Measurements from ENCODE around the gene MGAM2. TPM values are rescaled to one million over a fixed set of nuclear protein-coding genes. Genes with fewer than 3 reads are reported as not detected.
"Not testable (repeated sequence)": the region's sequence is repeated elsewhere in the genome, so short reads cannot be mapped to it uniquely, and the experiment has no call there.

The MGAM2 gene
- not detected for total RNA-seq

DNA sequence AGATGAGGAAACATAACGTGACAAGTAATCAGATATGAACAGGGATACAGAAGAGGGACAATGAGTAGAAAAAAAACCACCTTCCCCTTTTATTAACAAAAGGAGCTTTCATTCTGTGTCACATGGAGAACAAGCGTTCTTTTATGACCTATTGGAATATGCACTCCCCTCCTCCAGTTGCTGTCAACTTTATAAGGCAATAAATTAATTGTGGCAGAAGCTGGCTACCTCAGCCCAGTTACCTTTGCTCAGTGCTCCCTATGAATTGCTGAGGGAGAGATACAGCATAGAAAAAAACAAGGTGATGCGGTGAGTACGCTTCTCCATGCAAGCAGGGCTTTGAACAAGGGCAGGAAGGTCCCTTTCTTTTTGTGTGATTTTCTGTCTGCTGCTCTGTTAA is at the start of gene MGAM2:
TSS of gene MGAM2 (plus strand) at position 220 of the 400 bp plus-strand sequence. CDS start 5,156 bp downstream, outside the sequence.
- CTCF ChIA-PET: no interaction called here

DNA sequence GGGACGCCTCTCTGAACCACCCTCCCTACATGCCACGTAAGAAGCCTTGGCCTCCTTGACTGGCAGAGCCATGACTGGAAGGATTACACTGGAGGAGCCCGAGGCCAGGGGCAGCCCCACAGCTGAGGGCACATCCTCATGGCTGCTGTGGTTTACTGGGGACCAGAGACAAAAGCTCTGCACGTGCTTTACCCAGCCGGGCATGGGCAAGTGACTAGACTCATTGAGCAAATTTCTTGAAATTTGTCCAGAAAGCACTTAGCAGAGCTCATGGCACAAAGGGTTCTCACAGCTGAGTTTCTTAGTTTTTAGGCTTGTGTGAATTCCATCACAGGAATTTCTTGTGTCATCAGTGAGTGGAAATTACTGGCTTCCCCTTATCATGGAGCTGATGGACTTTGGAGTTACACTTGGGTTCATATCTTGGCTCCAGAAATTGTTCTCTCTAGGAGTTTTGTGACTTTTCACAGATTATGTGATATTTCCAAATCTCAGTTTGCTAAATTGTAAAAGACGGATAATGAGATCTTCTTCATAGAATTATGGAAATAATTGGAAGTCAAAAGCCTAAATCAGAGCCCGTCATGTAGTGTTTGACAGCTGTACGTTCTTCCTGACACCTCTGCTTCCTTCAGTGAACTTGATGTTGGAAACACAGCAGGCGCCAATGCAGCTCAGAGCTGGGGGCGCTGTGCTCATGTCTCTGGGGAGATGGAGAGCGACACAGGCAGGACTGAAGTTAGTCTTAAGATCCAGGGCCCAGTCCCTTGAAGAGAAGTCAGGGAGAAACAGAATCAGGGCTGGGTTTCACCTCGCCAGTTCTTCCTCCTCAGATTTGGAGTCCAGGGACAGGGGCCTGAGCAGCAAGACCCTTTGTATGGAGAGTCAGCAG is 47.7 kb upstream of the MGAM2 start:
- ChIA-PET CTCF (no interaction called here), POLR2A (no interaction called here)

More for the DNA sequence above, at the start of gene MGAM2:
- POLR2A ChIA-PET: no interaction called here

DNA sequence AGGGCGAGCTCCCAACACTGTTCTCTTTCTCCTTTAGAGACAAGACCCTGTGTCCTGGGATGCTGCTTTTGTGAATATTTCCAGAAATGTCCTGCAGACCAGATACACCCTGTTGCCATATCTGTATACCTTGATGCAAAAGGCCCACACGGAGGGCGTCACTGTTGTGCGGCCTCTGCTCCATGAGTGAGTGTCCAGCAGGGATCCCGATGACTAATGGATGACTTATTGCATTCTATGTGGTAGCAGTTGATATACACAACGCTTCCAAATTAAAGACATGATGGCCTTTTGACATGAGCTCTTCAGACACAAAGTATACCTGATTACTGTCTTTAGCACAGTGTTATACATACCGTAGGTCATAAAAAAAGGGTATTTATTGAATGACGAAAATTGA is 45.0 kb upstream of the MGAM2 start:
- CTCF ChIA-PET: no interaction called here

DNA sequence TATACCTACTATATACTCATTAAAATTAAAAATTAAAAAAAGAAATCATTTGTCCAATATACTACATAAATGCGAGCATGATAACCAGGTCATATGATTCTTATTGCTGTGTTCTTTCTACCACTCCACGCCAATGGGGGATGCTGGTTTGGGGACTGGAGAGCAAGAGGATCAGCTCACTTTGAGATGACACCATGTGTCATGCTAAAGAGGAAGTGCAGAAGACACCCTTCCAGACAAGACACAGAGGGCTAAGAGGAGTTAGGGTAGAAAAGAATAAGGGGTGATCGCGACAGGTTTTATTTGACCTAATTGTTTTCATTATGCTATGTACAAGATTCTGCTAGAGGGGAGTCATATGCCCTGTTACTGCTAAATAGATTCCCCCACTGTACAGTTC is 33.8 kb upstream of the MGAM2 start:
- ChIA-PET CTCF (no interaction called here), POLR2A (no interaction called here)

More for the DNA sequence above, 45.0 kb upstream of the MGAM2 start:
- POLR2A ChIA-PET: no interaction called here

DNA sequence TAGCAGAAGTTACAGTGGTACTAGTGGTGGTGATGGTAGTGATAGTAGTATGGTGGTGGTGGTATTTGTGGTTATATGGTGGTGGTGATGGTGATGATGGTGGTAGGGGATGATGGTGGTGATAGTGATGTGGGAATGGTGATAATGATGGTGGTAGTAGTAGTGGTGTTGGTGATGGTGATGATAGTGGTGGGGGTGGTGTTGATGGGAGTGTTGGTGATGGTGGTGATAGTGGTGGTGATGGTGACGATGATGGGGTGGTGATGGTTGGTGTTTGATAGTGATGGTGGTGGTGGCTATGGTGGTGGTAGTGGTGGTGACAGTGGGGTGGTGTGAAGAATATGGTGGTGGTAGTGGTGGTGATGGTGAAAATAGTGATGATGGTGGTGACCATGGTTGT is 27.9 kb upstream of the MGAM2 start:
- CTCF ChIA-PET: no interaction called here

DNA sequence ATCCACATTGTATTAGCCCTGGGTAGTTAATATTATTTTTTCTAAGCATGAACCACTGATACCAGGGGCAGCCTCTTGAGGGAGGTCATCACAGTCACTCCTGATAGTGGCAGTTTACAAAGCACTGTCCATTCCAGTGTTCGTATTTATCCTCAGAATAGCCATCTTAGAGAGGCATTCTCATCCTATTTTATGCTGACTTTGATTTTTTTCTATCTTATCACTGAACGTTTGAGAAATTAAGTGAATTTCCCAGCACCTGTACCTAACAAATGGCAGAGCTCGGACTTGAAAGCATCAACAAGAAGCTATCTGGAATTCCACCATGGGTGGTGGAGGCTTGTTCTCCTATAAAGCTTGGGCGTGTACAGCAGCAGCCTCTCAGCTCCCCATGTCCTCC is 26.1 kb upstream of the MGAM2 start:
- POLR2A ChIA-PET: no interaction called here
- CTCF ChIA-PET: no interaction called here

More for the DNA sequence above, 27.9 kb upstream of the MGAM2 start:
- POLR2A ChIA-PET: no interaction called here

DNA sequence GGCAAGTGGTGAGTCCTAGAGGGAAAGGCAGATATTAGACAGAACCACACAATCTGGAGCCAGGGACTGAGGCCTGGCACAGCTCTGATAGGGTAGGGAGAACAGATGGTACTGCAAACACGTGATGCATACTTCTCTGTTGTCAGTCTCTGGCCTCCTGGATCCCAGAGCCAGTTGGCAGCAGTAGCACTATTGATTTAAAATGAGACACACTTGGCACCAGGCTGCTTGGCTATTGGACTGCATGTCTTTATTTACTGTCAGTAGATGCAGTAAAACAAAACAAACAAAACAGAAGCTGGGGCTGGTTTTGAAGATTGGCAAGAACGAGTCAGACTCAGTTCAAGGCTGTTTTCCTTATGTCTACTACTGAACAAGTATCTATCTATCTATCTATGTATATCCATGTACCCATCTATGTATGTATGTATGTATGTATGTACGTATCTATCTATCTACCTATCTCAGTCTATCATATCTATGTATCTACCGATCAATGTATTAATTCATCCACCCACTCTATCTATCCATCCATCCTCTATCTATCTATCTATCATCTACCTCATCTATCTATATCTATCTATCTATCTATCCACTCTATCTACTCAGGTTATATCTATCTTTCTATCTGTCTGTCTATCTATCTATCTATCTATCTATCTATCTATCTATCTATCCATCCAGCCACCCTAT is 23.4 kb upstream of the MGAM2 start:
- ChIA-PET CTCF (no interaction called here), POLR2A (no interaction called here)

DNA sequence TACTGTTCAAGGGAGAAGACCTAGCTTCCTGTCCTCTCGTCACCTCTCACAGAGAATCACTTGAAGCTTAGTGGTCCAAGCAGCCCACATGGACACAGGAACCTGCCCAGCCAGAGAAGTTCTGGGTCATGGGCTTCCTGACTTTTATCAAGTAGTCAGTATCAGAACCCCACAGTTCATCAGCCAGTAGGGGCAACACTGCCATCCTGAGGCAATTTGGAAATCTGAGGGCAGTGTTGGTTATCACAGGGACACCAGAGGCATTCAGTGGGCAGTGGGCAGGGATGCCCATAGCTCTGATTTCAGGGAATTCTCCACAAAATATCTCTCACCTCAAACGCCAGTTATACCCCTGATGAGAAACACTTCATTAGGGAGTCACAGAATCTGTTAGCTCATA is 22.5 kb upstream of the MGAM2 start:
- ChIA-PET POLR2A (no interaction called here), CTCF (no interaction called here)

DNA sequence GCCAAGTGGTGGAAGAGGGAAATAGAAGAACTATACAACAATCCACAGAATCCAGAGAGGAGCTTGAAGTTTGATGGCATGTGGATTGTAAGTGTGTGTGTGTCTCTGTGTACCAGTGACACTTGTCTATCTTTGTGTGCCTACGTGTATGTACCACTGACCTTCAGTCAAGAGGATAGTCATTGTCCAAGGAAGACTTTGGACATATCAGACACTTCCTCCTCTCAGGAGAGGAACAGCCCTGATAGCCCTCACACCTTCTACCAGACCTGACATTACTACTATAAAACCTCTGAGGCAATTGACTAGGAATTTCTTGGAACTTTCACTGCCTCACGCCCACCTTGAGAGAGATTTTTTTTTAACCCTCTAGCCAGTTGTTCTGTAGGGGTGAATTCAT is 19.6 kb upstream of the MGAM2 start:
- ChIA-PET CTCF (no interaction called here), POLR2A (no interaction called here)

DNA sequence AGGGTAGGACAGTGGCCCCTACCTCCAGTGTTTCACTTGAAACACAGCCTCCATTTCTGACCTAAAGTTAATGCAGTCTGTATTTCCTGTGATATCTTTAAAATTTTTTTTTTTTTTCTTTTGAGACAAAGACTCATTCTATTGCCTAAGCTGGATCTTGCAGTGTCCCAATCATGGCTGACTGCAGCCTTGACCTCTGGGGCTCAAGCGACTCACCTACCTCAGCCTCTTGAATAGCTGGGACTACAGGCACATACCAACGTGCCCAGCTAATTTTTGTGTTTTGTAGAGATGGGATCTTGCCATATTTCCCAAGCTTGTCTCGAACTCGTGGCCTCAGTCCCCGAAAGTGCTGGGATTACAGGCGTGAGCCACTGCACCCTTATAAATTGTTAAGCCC is 16.7 kb upstream of the MGAM2 start:
- ChIA-PET POLR2A (no interaction called here), CTCF (no interaction called here)

DNA sequence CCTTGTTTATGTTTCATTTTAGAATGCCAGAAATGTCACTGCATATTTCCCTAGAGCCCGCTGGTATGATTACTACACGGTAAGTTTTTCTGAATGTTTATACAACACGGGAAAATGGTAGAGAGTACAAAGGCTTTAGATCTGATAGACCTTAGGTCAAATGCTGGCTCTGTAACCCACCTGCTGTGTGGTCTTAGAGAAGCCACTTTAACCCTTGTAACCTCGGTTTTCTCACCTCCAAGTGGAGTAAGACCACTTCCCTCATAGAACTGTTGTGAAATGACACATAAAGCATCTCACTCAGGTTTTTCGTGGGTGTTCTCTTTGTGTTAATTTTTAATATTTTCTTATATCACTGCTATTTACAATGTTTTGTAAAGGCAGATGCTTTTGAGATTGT is 13.9 kb upstream of the MGAM2 start:
- ChIA-PET POLR2A (no interaction called here), CTCF (no interaction called here)

DNA sequence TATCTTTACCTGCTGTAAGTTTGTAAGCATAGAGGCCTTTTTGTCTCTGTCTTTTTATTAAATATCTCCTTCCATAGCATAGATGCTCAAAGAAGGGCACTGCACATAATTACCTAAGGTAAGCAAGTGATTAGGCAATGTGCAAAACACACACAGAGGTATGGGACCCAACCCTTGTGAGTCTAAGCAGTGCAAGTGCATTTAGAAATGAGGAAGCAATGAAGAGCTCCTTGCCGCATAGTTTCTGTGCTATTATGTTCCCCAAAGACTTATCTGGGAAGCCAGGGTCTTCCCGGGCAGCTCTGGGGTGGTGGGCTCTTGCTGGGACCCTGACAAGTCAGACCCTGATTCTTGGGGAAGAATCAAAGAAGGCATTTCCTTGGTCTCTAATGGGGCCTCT is 13.5 kb upstream of the MGAM2 start:
- ChIA-PET CTCF (no interaction called here), POLR2A (no interaction called here)

DNA sequence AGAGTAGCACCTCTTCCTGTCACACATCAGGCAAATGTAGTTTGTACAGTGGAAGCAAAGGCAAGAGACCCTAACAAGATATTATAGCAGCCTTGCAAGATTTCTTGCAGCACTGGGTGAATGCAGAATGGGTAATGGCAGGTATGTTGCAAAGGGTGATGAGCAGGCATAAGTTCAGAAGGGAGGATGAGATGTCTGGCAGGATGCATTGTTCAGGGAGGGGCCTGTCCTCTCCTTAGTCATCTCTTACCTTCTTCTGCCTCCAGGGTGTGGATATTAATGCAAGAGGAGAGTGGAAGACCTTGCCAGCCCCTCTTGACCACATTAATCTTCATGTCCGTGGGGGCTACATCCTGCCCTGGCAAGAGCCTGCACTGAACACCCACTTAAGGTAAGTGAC is 12.2 kb upstream of the MGAM2 start:
- CTCF ChIA-PET, POLR2A ChIA-PET: not testable (repeated sequence)

DNA sequence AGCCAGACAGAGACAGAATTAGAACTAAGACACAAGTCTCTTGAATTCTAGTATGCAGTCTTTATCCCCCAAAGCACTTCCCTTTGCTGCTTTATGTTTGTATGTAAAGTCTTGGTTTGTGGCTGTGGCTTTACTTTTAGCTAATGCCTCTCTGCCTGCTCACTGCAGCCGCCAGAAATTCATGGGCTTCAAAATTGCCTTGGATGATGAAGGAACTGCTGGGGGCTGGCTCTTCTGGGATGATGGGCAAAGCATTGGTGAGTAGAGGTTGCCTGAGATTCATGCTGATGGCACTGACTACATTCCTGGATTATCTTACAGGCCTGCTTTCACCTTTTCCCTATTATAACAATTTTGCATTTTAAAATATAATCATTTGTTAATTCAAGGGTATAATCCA is 10.9 kb upstream of the MGAM2 start:
- ChIA-PET POLR2A (no interaction called here), CTCF (no interaction called here)

DNA sequence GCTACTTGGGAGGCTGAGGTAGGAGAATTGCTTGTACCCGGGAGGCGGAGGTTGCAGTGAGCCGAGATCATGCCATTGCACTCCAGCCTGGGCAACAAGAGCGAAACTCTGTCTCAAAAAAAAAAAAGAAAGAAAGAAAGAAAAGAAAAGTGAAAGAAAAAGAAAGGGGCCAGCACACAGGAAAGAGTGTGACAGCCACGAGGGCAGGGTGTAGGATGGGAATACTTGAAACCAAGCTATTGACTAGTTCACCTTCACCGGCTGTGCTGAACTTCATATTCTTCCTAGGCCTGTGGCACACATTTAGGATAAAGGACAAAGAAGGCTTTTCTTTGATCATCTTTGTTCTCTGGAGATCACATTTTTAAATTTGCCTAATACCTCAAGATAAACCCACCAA is 9.7 kb upstream of the MGAM2 start:
- POLR2A ChIA-PET: not testable (repeated sequence)

DNA sequence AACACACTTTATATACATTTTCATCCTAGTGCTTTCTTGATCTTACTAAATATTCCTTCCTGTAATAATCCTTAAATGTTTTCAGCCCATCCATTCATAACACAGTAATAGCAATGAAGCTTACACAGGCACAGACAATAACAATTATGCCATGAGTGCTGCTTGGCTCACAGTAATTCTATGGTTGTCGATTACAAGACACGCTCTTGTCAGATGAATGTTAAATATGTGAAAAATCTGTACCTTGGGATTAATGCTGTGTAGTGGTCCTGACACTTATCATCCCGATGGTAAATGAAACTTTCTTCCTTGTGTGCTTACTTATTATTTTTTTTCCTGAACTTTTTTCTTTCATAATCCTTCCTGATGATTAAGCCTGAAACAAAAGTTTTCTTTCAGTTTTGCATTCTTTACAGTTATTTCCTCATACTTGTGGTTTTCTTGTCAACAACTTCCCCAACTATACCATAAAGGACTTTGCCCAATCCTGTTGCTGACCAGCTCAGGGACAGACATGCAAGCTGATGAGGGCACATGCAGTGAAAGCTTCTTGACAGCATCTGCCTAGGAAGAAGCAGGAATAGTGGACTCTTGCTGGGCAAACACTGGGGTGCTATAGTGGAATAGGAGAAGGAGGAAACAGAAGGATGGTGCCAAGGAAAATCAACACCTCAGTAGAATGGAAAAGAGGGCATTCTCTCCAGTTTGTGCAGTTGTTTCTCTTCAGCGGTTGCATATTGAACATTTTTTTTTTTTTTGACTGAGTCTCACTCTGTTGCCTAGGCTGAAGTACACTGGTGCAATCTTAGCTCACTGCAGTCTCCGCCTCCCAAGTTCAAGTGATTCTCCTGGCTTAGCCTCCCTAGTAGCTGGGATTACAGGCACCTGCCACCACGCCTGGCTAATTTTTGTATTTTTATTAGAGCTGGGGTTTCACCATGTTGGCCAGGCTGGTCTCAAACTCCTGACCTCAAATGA is 6.7 kb upstream of the MGAM2 start:
- ChIA-PET POLR2A (interaction anchor here (0.7 kb wide), 1 partner anchor 241 kb away, joined by 4 read pairs; no protein-coding TSS in a partner anchor), CTCF (no interaction called here)

More for the DNA sequence above, 9.7 kb upstream of the MGAM2 start:
- CTCF ChIA-PET: interaction anchor here (0.6 kb wide), 1 partner anchor 1895 kb away, joined by 3 read pairs; no protein-coding TSS in a partner anchor

DNA sequence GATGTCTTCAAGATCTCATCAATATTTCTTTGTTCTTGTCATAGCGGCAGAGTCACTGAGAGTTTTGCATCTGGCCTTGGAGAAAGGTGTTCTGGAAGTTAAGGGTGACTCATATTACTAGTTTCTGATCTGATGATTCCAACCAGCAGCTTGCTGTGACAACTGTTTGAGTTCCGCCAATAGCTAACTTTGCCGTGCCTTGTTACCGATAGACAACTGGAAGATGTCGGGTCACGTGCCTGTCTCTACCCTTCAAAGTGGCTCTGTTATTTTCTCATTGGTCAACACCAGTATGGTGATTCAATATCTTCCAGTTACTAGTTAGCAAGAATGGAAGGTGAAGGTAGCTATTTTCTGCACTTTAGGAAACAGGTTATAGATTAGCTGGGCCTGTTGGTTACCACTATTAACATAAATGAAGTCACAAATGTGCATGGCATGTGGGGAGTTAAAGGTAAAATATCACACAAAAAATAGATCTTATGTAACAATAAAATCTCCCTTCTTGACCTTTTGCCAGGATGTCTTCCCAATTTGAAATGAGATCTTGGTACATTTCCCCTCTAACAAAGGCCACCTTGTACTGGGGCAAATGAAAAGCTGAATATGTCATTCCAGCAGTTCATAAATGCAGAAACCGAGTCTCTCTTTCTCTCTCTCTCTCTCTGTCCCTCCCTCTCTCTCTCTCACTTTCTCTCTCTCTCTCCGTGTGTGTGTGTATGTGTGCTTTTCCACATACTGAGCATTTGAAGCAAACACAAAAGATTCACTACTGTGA is 2.6 kb upstream of the MGAM2 start:
- POLR2A ChIA-PET: no interaction called here
- CTCF ChIA-PET: no interaction called here

DNA sequence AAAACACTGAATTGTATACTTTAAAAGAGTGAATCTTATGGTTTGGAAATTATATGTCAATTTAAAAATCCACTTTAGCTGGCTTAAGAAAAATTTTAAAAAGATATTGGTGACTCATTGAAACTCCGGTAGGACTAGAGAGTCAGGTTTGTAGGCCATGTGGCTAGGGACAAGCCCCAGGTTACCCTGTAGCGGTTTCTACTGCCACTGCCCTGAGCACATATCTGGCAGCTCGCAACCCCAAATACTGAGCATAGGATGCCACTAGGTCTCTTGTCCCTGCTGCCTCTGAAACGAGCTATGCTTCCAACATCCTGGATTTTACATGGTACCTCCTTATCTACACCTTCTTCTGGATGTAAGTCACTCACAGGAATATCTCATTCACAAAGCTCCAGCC is 1.4 kb upstream of the MGAM2 start:
- CTCF ChIA-PET: no interaction called here

DNA sequence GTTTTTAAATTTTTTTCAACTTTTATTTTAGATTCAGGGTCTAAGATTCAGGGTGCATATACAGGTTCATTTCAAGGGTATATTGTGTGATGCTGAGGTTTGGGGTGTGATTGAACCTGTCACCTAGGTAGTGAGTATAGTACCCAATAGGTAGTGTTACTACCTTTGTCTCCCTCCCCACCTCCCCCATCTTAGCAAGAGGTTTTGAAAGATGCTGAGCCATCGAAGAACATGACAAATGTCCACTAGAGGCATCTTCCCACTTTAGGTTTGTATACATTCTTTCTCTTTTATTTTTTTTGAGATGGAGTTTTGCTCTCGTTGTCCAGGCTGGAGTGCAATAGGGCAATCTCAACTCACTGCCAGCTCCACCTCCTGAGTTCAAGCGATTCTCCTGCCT is 880 bp upstream of the MGAM2 start:
- ChIA-PET CTCF (no interaction called here), POLR2A (no interaction called here)

More for the DNA sequence above, 1.4 kb upstream of the MGAM2 start:
- POLR2A ChIA-PET: no interaction called here

DNA sequence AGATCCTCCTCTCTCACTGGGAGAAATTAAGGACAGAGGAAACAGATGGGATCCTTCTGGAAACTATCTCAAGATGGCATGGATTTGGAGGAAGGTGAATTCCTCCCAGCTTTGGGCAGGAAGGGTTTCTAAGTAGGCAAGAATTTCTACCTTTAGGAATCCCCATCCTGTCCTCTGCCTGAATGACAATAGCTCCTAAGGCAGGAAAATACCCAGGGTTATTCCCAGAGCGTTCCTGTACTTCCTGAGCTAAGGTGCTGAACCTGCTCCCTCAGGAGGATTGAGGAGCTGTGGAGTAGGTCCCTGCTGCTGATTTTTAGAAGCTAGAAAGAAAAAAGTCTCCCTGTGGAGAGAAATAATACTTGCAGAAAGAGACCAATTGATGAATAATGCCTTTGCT is 568 bp downstream of the MGAM2 start:
- ChIA-PET CTCF (no interaction called here), POLR2A (no interaction called here)

Data from activated CD8-positive, alpha-beta memory T cell treated with anti-CD3 and anti-CD28 coated beads for 36 hours (primary cell).